H1 (cell line): ENCODE data around the gene FBXO41. TPM values are rescaled to one million over a fixed set of nuclear protein-coding genes. Genes with fewer than 3 reads are reported as not detected.

Source experiments
- CTCF ChIA-PET: fragments of 300-600 bp; sonication (Branson Sonifier 250); formaldehyde crosslinking; loops from one replicate; lab custom pipeline; 2021; ENCODE audit not compliant: partially characterized antibody; lab: Charles Lee
- POLR2A ChIA-PET: fragments of 300-600 bp; sonication (Branson Sonifier 250); formaldehyde crosslinking; loops from one replicate; lab custom pipeline; 2021; ENCODE audit warnings: inconsistent platforms; ENCODE audit not compliant: partially characterized antibody; lab: Charles Lee
- DNase-seq, 2 experiments: peaks; one replicate each; pipeline versions ENCODE4 v3.0.0 to v3.0.0-alpha.2; 2010 to 2022; ENCODE audit warnings: low spot score in 2 of 2, low read depth in 1 of 2, mixed read lengths in 1 of 2
- FAIRE-seq: peaks from 2 replicates; lab custom pipeline; 2011; peaks lifted over from hg19 to GRCh38; lab: Jason Lieb, UNC
- H2AFZ ChIP-seq: 2 replicates; pipeline ENCODE4 v1.8.1; 2012; ENCODE audit warnings: low read length, inconsistent platforms
- H2AK5ac ChIP-seq: 2 replicates; pipeline ENCODE4 v1.6.1; 2013; ENCODE audit warnings: low read depth, low read length
- H2BK120ac ChIP-seq: replicated peaks from 2 replicates; pipeline ENCODE3; 2013; ENCODE audit warnings: low read depth, low read length, inconsistent platforms
- H2BK12ac ChIP-seq: 2 replicates; pipeline ENCODE4 v1.6.1; 2013; ENCODE audit warnings: low read depth, low read length
- H2BK15ac ChIP-seq: 2 replicates; pipeline ENCODE4 v1.6.1; 2013; ENCODE audit warnings: low read length
- H2BK20ac ChIP-seq: 2 replicates; pipeline ENCODE4 v1.6.1; 2013; ENCODE audit warnings: low read length
- H2BK5ac ChIP-seq: 2 replicates; pipeline ENCODE4 v1.6.1; 2013; ENCODE audit warnings: low read depth, low read length
- H3K14ac ChIP-seq: 2 replicates; pipeline ENCODE4 v1.6.1; 2013; ENCODE audit warnings: inconsistent platforms; ENCODE audit not compliant: insufficient read length
- H3K18ac ChIP-seq: 2 replicates; pipeline ENCODE4 v1.6.1; 2013; ENCODE audit warnings: low read length; ENCODE audit errors: extremely low read depth
- H3K23ac ChIP-seq: 2 replicates; pipeline ENCODE4 v1.6.1; 2013; ENCODE audit warnings: inconsistent platforms; ENCODE audit not compliant: insufficient read length
- H3K23me2 ChIP-seq: 2 replicates; pipeline ENCODE4 v1.6.1; 2013; ENCODE audit warnings: low read depth, low read length
- H3K27ac ChIP-seq: 2 replicates; pipeline ENCODE4 v1.6.1; 2011; ENCODE audit warnings: low read depth, low read length, inconsistent platforms
- H3K27me3 ChIP-seq, 4 experiments: replicated peaks in 1 of 4; 1 replicate in 1 of 4; 2 replicates in 3 of 4; pipeline versions ENCODE4 v1.6.1 to v1.8.1; 2011 to 2013; ENCODE audit warnings: low read length in 3 of 4, mild to moderate bottlenecking in 3 of 4, inconsistent platforms in 2 of 4, mixed read lengths in 2 of 4, moderate library complexity in 1 of 4; ENCODE audit not compliant: control insufficient read depth in 3 of 4, insufficient read depth in 3 of 4; ENCODE audit errors: extremely low read depth in 1 of 4
- H3K36me3 ChIP-seq, 4 experiments: 2 replicates each; pipeline versions ENCODE4 v1.6.1 to v1.8.1; 2011 to 2013; ENCODE audit warnings: mild to moderate bottlenecking in 4 of 4, low read length in 3 of 4, moderate library complexity in 2 of 4, control low read depth in 1 of 4, inconsistent platforms in 1 of 4; ENCODE audit not compliant: insufficient read depth in 4 of 4, control insufficient read depth in 2 of 4
- H3K4ac ChIP-seq: replicated peaks from 2 replicates; pipeline ENCODE3; 2013; ENCODE audit warnings: low read length, low read depth, mixed read lengths, inconsistent platforms; ENCODE audit not compliant: insufficient read length
- H3K4me1 ChIP-seq, 4 experiments: replicated peaks in 1 of 4; 1 replicate in 1 of 4; 2 replicates in 3 of 4; pipeline versions ENCODE4 v1.6.1 to v1.8.1; 2011 to 2013; ENCODE audit warnings: low read length in 3 of 4, inconsistent platforms in 2 of 4, mixed read lengths in 1 of 4; ENCODE audit not compliant: insufficient read depth in 4 of 4, control insufficient read depth in 3 of 4
- H3K4me2 ChIP-seq, 2 experiments: 2 replicates each; pipeline versions ENCODE4 v1.6.1 to v1.8.1; 2011 to 2013; ENCODE audit warnings: low read depth in 2 of 2, low read length in 2 of 2, control low read depth in 1 of 2, inconsistent platforms in 1 of 2, mild to moderate bottlenecking in 1 of 2; ENCODE audit not compliant: insufficient read depth in 1 of 2
- H3K4me3 ChIP-seq, 4 experiments: fragments of 200-600, 300-600 bp in 1 of 4; sonication (generic), shearing (Covaris generic), sonication (Bioruptor Twin) in 1 of 4; 2 replicates each; pipeline versions ENCODE4 v1.5.1 to v1.8.1; 2011 to 2016; ENCODE audit warnings: low read length in 4 of 4, low read depth in 3 of 4, control low read depth in 2 of 4, inconsistent platforms in 2 of 4, mild to moderate bottlenecking in 2 of 4, mixed read lengths in 1 of 4, moderate library complexity in 1 of 4; ENCODE audit not compliant: insufficient read depth in 2 of 4; ENCODE audit errors: extremely low read depth in 1 of 4
- H3K56ac ChIP-seq: replicated peaks from 2 replicates; pipeline ENCODE3; 2013; ENCODE audit warnings: low read depth, mild to moderate bottlenecking, mixed read lengths, low read length, inconsistent platforms; ENCODE audit not compliant: insufficient read length
- H3K79me1 ChIP-seq: 2 replicates; pipeline ENCODE4 v1.6.1; 2013; ENCODE audit warnings: low read depth, low read length, control low read depth
- H3K79me2 ChIP-seq, 2 experiments: 2 replicates each; pipeline versions ENCODE4 v1.6.1 to v1.8.1; 2012 to 2013; ENCODE audit warnings: low read length in 2 of 2, mild to moderate bottlenecking in 2 of 2, inconsistent platforms in 1 of 2; ENCODE audit not compliant: insufficient read depth in 2 of 2, control insufficient read depth in 1 of 2
- H3K9ac ChIP-seq, 4 experiments: replicated peaks in 1 of 4; 1 replicate in 1 of 4; 2 replicates in 3 of 4; pipeline versions ENCODE4 v1.6.1 to v1.8.1; 2011 to 2013; ENCODE audit warnings: low read depth in 3 of 4, low read length in 3 of 4, control low read depth in 2 of 4, mild to moderate bottlenecking in 2 of 4, moderate library complexity in 2 of 4, inconsistent platforms in 1 of 4; ENCODE audit errors: extremely low read depth in 1 of 4
- H3K9me3 ChIP-seq, 2 experiments: 2 replicates each; pipeline versions ENCODE4 v1.6.1 to v1.8.1; 2012 to 2013; ENCODE audit warnings: mild to moderate bottlenecking in 2 of 2, moderate library complexity in 2 of 2, control low read depth in 1 of 2, inconsistent platforms in 1 of 2, low read depth in 1 of 2, low read length in 1 of 2, mixed read lengths in 1 of 2; ENCODE audit not compliant: insufficient read depth in 2 of 2
- H4K20me1 ChIP-seq, 2 experiments: replicated peaks in 1 of 2; 2 replicates each; pipeline versions ENCODE3 to v1.8.1; 2011 to 2013; ENCODE audit warnings: inconsistent platforms in 2 of 2, low read length in 2 of 2, mild to moderate bottlenecking in 1 of 2; ENCODE audit not compliant: insufficient read depth in 2 of 2, control insufficient read depth in 1 of 2
- H4K5ac ChIP-seq: 2 replicates; pipeline ENCODE4 v1.6.1; 2013; ENCODE audit warnings: low read length, low read depth, mixed read lengths, inconsistent platforms; ENCODE audit not compliant: insufficient read length
- H4K8ac ChIP-seq: 2 replicates; pipeline ENCODE4 v1.8.0; 2013; ENCODE audit warnings: mild to moderate bottlenecking, moderate library complexity, low read length, inconsistent platforms; ENCODE audit not compliant: insufficient read depth; ENCODE audit errors: extremely low read depth
- H4K91ac ChIP-seq: replicated peaks from 2 replicates; pipeline ENCODE3; 2013; ENCODE audit warnings: low read length, mixed read lengths, inconsistent platforms; ENCODE audit not compliant: insufficient read length
- CHD2 ChIP-seq: IDR thresholded peaks from 2 replicates; pipeline ENCODE4 v1.6.1; 2012; ENCODE audit warnings: low read length, improper control_type of control experiment
- GABPA ChIP-seq: IDR thresholded peaks from 2 replicates; pipeline ENCODE4 v1.6.1; 2011; ENCODE audit warnings: mild to moderate bottlenecking, low read length, moderate library complexity, borderline replicate concordance; ENCODE audit not compliant: insufficient read depth
- SP1 ChIP-seq: IDR thresholded peaks from 2 replicates; pipeline ENCODE4 v1.6.1; 2011; ENCODE audit warnings: low read depth, low read length
- TAF7 ChIP-seq: optimal IDR thresholded peaks from 2 replicates; pipeline ENCODE3; 2011; ENCODE audit warnings: low read depth, mild to moderate bottlenecking, inconsistent platforms, low read length, moderate library complexity, borderline replicate concordance
- TBP ChIP-seq: IDR thresholded peaks from 2 replicates; pipeline ENCODE4 v1.6.1; 2011; ENCODE audit warnings: low read depth, low read length, improper control_type of control experiment
- TCF12 ChIP-seq: IDR thresholded peaks from 2 replicates; pipeline ENCODE4 v1.6.1; 2011; ENCODE audit warnings: low read depth, mild to moderate bottlenecking, low read length
- whole genome bisulfite sequencing, 2 experiments: shearing (Covaris generic) in 1 of 2; methylation state at CpG; one replicate each; pipeline versions ENCODE4 v1.1.6 to v1.1.7; 2013 to 2015; ENCODE audit warnings: low lambda C conversion rate in 2 of 2, mixed read lengths in 2 of 2, inconsistent platforms in 1 of 2, low coverage in 1 of 2, missing lambda C conversion rate in 1 of 2; ENCODE audit not compliant: insufficient replicate concordance in 2 of 2, insufficient coverage in 1 of 2, insufficient read length in 1 of 2; ENCODE audit errors: extremely low coverage in 1 of 2, missing lambda C conversion rate in 1 of 2; 5-methylcytosine and 5-hydroxymethylcytosine counted together
- polyA plus RNA-seq, 7 experiments: library from polyadenylated mRNA; depleted of rRNA in 3 of 7; stranded (reverse) in 5 of 7; unstranded in 2 of 7; fragments of >200 nt in 5 of 7; fragments of 200-250 nt in 2 of 7; gene quantifications; 1 replicate in 5 of 7; 2 replicates in 1 of 7; 4 replicates in 1 of 7; pipeline versions ENCODE4 v1.2.1 to v1.2.3, GENCODE V29; 2011 to 2013; ENCODE audit warnings: missing spikeins in 2 of 7, mixed read lengths in 2 of 7
- total RNA-seq: library from RNA; stranded (reverse); fragmentation: NEBNext Ultra II Directional; extraction: Animal tissue kit (Norgen Biotek cat#: 25700); gene quantifications from 2 replicates; pipeline ENCODE4 v1.2.1, GENCODE V29; 2021
- TF ChIP-seq, protein P1 (sequence below): IDR thresholded peaks from 2 replicates; pipeline ENCODE4 v1.6.1; 2012; ENCODE audit warnings: inconsistent platforms

FBXO41 gene
- total and polyA plus RNA-seq, 2 of the 8 experiments (the other 6 are each of a cell fraction or from before 2014, with no cell fraction given) = 11.2 to 14.3 TPM

DNA sequence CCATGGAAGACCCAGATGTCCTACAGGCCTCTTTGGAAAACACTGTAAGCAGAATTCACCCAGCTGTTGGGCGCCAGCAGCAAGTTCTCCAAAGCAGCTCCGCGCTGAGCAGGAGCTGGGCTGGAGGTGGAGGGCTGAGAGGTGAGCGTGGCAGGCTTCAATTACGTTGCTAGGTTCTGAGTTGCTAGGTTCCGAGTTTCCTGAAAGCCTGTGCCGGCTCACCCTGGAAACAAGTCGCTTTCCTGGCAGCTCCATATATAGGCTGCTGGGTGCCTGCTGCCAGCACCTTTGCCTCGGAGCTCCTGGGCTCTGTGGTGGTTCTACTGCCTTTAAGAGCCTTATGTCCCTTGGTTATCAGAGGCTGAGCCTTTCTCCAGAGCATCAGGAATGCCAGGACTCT lies 23.4 kb upstream of the FBXO41 start:
- H3K14ac ChIP-seq = no peak overlapping the region
- H2BK20ac ChIP-seq = no peak overlapping the region
- no peak overlapping the region for H3K18ac ChIP-seq
- DNase-seq (no peak), FAIRE-seq (no peak)
- CTCF ChIA-PET = no interaction called here
- no peak overlapping the region for H3K4me3 ChIP-seq
- H4K5ac ChIP-seq = no peak overlapping the region
- H3K56ac ChIP-seq = no peak overlapping the region
- no peaks in the 10 kb centered on the region for H3K27me3 ChIP-seq
- no peak overlapping the region for H2BK12ac ChIP-seq
- POLR2A ChIA-PET = no interaction called here
- no peak overlapping the region for H3K4ac ChIP-seq
- H3K79me1 ChIP-seq = no peaks in the 10 kb centered on the region
- no peaks in the 10 kb centered on the region for H3K36me3 ChIP-seq
- H3K23ac ChIP-seq = no peak overlapping the region
- no peak overlapping the region for H4K8ac ChIP-seq
- H2AK5ac ChIP-seq = no peak overlapping the region
- no peak overlapping the region for H2BK15ac ChIP-seq
- no peak overlapping the region for H2AFZ ChIP-seq
- H4K91ac ChIP-seq = no peak overlapping the region
- no peaks in the 10 kb centered on the region for H3K79me2 ChIP-seq
- no peaks in the 10 kb centered on the region for H3K9me3 ChIP-seq
- H4K20me1 ChIP-seq = no peaks in the 10 kb centered on the region
- H2BK5ac ChIP-seq = no peak overlapping the region
- no peaks in the 10 kb centered on the region for H3K4me1 ChIP-seq
- H2BK120ac ChIP-seq = no peak overlapping the region
- H3K23me2 ChIP-seq = no peaks in the 10 kb centered on the region
- no peak overlapping the region for H3K4me2 ChIP-seq
- 88% methylated on average over 9 of the region's 9 CpGs; no CpG with 5 or more reads in 1 of the 2 experiments for WGBS, 2 experiments
- H3K9ac ChIP-seq = no peak overlapping the region
- H3K27ac ChIP-seq = no peak overlapping the region
- TF ChIP-seq SP1 (no peak), TCF12 (no peak), GABPA (no peak), CHD2 (no peak), TBP (no peak), TAF7 (no peak)
- TF ChIP-seq, protein P1, sequence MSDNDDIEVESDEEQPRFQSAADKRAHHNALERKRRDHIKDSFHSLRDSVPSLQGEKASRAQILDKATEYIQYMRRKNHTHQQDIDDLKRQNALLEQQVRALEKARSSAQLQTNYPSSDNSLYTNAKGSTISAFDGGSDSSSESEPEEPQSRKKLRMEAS = no peak
